ENCODE results near the gene ATP2B3. TPM values are rescaled to one million over a fixed set of nuclear protein-coding genes. Genes with fewer than 3 reads are reported as not detected.

ATP2B3 gene
- total RNA-seq, 1 donor from 2014 or later = not detected

GRCh38 chrX:153582896-153583295 lies 65.5 kb downstream of the ATP2B3 start:
- no peak for TF ChIP-seq CTCF (IDR thresholded peaks at IDR 0.05; ENCODE audit: borderline replicate concordance)
- Histone ChIP-seq H3K9me3 (replicated peaks) (no peaks in the 10 kb centered on the region), H3K36me3 (peaks cover 13% of the 10 kb centered on the region), H3K4me3 (no peak overlapping the region), H3K4me1 (no peaks in the 10 kb centered on the region), H3K27ac (replicated peaks) (no peak overlapping the region), H3K27me3 (ENCODE audit: low read depth) (no peaks in the 10 kb centered on the region)
- DNase-seq = peak; percentile 24
- intact Hi-C loops (cut with micrococcal nuclease) = no loop called here

- peaks cover 18% of the 10 kb centered on the region for H3K36me3 ChIP-seq
- H3K27me3 ChIP-seq (ENCODE audit: low read depth) = no peaks in the 10 kb centered on the region
- TF ChIP-seq CTCF (IDR thresholded peaks at IDR 0.05; ENCODE audit: borderline replicate concordance) = no peak
- intact Hi-C loops (cut with micrococcal nuclease) = no loop called here
- no peaks in the 10 kb centered on the region for H3K9me3 ChIP-seq (replicated peaks)
- no peaks in the 10 kb centered on the region for H3K4me1 ChIP-seq
- no peak overlapping the region for H3K4me3 ChIP-seq
- no peak for DNase-seq
- no peak overlapping the region for H3K27ac ChIP-seq (replicated peaks)
Measured at GRCh38 chrX:153583433-153583832, 66.0 kb downstream of the ATP2B3 start.

- no peak overlapping the region for H3K27ac ChIP-seq (replicated peaks)
- H3K4me1 ChIP-seq = peaks cover 3% of the 10 kb centered on the region
- DNase-seq = no peak
- H3K9me3 ChIP-seq (replicated peaks) = no peaks in the 10 kb centered on the region
- no peaks in the 10 kb centered on the region for H3K27me3 ChIP-seq (ENCODE audit: low read depth)
- peaks cover 18% of the 10 kb centered on the region for H3K36me3 ChIP-seq
- no peak for TF ChIP-seq CTCF (IDR thresholded peaks at IDR 0.05; ENCODE audit: borderline replicate concordance)
- intact Hi-C loops (cut with micrococcal nuclease) = no loop called here
- H3K4me3 ChIP-seq = no peak overlapping the region
Measured at GRCh38 chrX:153585827-153586226, 68.4 kb downstream of the ATP2B3 start.

GRCh38 chrX:153587342-153587741 lies 69.9 kb downstream of the ATP2B3 start:
- Histone ChIP-seq H3K9me3 (replicated peaks) (no peaks in the 10 kb centered on the region), H3K27me3 (ENCODE audit: low read depth) (no peaks in the 10 kb centered on the region), H3K4me1 (peaks cover 9% of the 10 kb centered on the region), H3K4me3 (no peak overlapping the region), H3K27ac (replicated peaks) (no peak overlapping the region), H3K36me3 (peaks cover 20% of the 10 kb centered on the region)
- TF ChIP-seq CTCF (IDR thresholded peaks at IDR 0.05; ENCODE audit: borderline replicate concordance) = no peak
- no peak for DNase-seq
- intact Hi-C loops (cut with micrococcal nuclease) = no loop called here

GRCh38 chrX:153588021-153588781 lies 70.8 kb downstream of the ATP2B3 start:
- Histone ChIP-seq H3K27me3 (ENCODE audit: low read depth) (no peaks in the 10 kb centered on the region), H3K4me1 (peaks cover 10% of the 10 kb centered on the region), H3K9me3 (replicated peaks) (no peaks in the 10 kb centered on the region), H3K27ac (replicated peaks) (no peak overlapping the region), H3K4me3 (no peak overlapping the region), H3K36me3 (peaks cover 23% of the 10 kb centered on the region)
- no peak for DNase-seq
- intact Hi-C loops (cut with micrococcal nuclease) = no loop called here
- TF ChIP-seq CTCF (IDR thresholded peaks at IDR 0.05; ENCODE audit: borderline replicate concordance) = no peak
